B cell (primary cell): Measurements from ENCODE around the gene TTC8.

Experiments
- EZH2 ChIP-seq: IDR thresholded peaks from 2 replicates; pipeline ENCODE4 v1.6.1; 2012; ENCODE audit warnings: borderline replicate concordance, low read depth, mild to moderate bottlenecking, moderate library complexity, low read length; ENCODE audit not compliant: insufficient read depth, poor library complexity, severe bottlenecking
- TF ChIP-seq, protein P1 (sequence below): fragments of 200-600 bp; IDR thresholded peaks from one replicate; pipeline ENCODE4 v1.8.0; 2022; ENCODE audit warnings: antibody characterized with exemption, mild to moderate bottlenecking

DNA sequence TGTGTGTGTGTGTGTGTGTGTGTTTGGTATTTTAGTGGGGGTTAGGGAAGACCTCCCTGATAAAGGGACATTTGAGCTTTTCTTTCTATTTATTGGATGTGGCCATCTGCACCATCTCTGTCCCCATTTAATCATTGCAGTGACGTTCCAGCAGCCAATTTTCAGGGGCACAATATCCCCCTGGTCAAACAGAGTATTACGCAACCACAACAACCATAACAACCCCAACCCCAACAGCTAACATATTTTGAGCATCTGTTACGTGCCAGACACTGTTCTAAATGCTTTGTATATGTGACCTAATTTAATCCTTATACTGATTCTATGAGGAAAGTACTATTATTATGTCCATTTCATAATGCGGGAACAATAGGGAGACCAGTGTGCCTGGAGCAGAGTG, 87.4 kb downstream of the TTC8 start:
- no peak for TF ChIP-seq EZH2
- TF ChIP-seq, protein P1, sequence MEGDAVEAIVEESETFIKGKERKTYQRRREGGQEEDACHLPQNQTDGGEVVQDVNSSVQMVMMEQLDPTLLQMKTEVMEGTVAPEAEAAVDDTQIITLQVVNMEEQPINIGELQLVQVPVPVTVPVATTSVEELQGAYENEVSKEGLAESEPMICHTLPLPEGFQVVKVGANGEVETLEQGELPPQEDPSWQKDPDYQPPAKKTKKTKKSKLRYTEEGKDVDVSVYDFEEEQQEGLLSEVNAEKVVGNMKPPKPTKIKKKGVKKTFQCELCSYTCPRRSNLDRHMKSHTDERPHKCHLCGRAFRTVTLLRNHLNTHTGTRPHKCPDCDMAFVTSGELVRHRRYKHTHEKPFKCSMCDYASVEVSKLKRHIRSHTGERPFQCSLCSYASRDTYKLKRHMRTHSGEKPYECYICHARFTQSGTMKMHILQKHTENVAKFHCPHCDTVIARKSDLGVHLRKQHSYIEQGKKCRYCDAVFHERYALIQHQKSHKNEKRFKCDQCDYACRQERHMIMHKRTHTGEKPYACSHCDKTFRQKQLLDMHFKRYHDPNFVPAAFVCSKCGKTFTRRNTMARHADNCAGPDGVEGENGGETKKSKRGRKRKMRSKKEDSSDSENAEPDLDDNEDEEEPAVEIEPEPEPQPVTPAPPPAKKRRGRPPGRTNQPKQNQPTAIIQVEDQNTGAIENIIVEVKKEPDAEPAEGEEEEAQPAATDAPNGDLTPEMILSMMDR = no peak
